Activated T-cell treated with anti-CD3 and anti-CD28 coated beads, Interleukin-2, amount 50 U/mL, for 72 hours (primary cell): ENCODE results near the gene HTR3B. TPM values are rescaled to one million over a fixed set of nuclear protein-coding genes. Genes with fewer than 3 reads are reported as not detected.
A peak's percentile ranks its signal among the peaks of the same experiment; 100 is the strongest.
"Not testable (repeated sequence)": the region's sequence is repeated elsewhere in the genome, so short reads cannot be mapped to it uniquely, and the experiment has no call there.

ENCODE experiments used
- ATAC-seq, 2 donors: fragments of 150-1000 bp; cut with Tn5 transposase; replicated peaks in 1 of 2; 2 replicates each; pipeline ENCODE4 v1.10.0; 2021; ENCODE audit warnings: moderate library complexity in 2 of 2, mild to moderate bottlenecking in 1 of 2
- DNase-seq, 2 donors: peaks; one replicate each; pipeline ENCODE4 v3.0.0; 2021 to 2022; ENCODE audit warnings: mixed read lengths in 1 of 2
- H3K27ac Mint-ChIP-seq: one replicate; pipeline ENCODE4 v1.8.0; 2022; ENCODE audit warnings: mild to moderate bottlenecking, moderate library complexity, mixed read lengths
- H3K27me3 Mint-ChIP-seq: one replicate; pipeline ENCODE4 v1.8.0; 2022; ENCODE audit warnings: low read depth, mixed read lengths
- H3K36me3 Mint-ChIP-seq, 2 donors: one replicate each; pipeline ENCODE4 v1.8.0; 2022; ENCODE audit warnings: mixed read lengths in 2 of 2, mild to moderate bottlenecking in 1 of 2; ENCODE audit not compliant: insufficient read depth in 2 of 2
- H3K4me1 Mint-ChIP-seq: one replicate; pipeline ENCODE4 v1.8.0; 2022; ENCODE audit warnings: low read depth, mixed read lengths
- H3K4me3 Mint-ChIP-seq, 2 donors: one replicate each; pipeline ENCODE4 v1.8.0; 2022; ENCODE audit warnings: mild to moderate bottlenecking in 2 of 2, mixed read lengths in 2 of 2, moderate library complexity in 2 of 2
- H3K9me3 Mint-ChIP-seq, 2 donors: one replicate each; pipeline ENCODE4 v1.8.0; 2022; ENCODE audit warnings: mixed read lengths in 2 of 2
- total RNA-seq, 2 donors: library from RNA; stranded (reverse); gene quantifications; one replicate each; pipeline ENCODE4 v1.2.3, GENCODE V29; 2022

Gene HTR3B
- total RNA-seq, 2 donors from 2014 or later = not detected

DNA sequence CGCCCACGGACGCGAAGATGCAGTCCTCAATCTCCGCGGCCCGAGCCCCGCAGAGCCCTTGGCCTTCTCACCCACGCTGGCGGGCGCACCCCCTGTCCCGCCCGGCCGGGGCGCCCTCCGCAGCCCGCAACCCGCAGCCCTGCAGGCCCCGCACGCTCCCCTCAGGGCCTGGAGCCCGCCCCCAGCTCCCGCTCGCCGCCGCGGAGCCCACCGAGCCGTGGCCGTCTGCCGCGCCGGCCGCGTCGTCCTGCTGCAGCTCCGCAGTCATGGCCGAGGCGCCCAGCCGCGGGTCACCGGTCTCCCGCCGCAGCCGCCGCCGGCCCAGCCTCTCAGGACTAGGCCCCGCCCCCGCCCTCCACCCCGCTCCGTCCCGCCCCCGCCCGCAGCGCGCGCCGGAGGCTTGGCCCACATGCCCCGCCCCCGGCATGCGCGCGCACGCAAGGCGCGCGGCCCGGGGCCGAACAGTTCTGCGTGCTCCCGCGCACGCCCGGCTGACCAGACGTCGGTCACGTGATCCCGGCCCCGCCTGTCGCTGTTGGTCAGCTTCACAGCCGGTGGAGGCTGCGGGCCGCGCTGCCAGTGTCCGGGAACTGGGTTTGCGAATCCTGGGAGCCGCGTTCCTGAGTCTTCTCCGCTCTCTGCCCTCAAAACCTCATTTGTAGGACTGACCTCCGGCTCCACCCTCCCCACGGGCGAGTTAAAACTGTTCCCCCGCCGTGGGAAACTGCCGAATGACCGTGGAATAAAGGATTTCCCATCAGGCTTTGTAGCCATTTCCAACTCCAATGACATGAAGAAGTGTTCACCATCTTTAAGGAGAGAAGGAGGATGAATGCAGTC lies 29.1 kb upstream of the HTR3B start, which contains the start of gene USP28:
TSS of gene USP28 (minus strand) at position 339 of the 840 bp plus-strand sequence. CDS start at position 268, 71 bp downstream.
- ATAC-seq = peak; percentile 87 to 90
- H3K36me3 Mint-ChIP-seq = peaks cover 1 to 10% of the 10 kb centered on the region in 2 donors
- H3K4me1 Mint-ChIP-seq = peaks cover 60% of the 10 kb centered on the region

GRCh38 chr11:113876074-113876797 lies 28.4 kb upstream of the HTR3B start:
- H3K36me3 Mint-ChIP-seq = peaks cover 1 to 10% of the 10 kb centered on the region in 2 donors
- H3K4me3 Mint-ChIP-seq = peak overlapping the region; percentile 95 to 97
- H3K4me1 Mint-ChIP-seq = peaks cover 54% of the 10 kb centered on the region
- no peaks in the 10 kb centered on the region for H3K27me3 Mint-ChIP-seq
- H3K27ac Mint-ChIP-seq = peak overlapping the region; percentile 97
- ATAC-seq (peak; percentile 1 to 12), DNase-seq (no peak)
- H3K9me3 Mint-ChIP-seq = peaks cover 0 to 1% of the 10 kb centered on the region in 2 donors

More for the DNA sequence above, 29.1 kb upstream of the HTR3B start, which contains the start of gene USP28:
- Mint-ChIP-seq H3K9me3 (peaks cover 0 to 1% of the 10 kb centered on the region in 2 donors), H3K27me3 (no peaks in the 10 kb centered on the region), H3K27ac (peak within 1 kb of the TSS; percentile 97), H3K4me3 (peak within 1 kb of the TSS; percentile 95 to 98)
- DNase-seq = peak; percentile 86 to 92

GRCh38 chr11:113876798-113877669 lies 27.6 kb upstream of the HTR3B start:
- ATAC-seq (no peak), DNase-seq (no peak)
- H3K4me3 Mint-ChIP-seq = peak overlapping the region; percentile 95 to 97
- H3K4me1 Mint-ChIP-seq = peaks cover 48% of the 10 kb centered on the region
- peaks cover 1 to 10% of the 10 kb centered on the region in 2 donors for H3K36me3 Mint-ChIP-seq
- peak overlapping the region; percentile 97 for H3K27ac Mint-ChIP-seq
- peaks cover 0 to 1% of the 10 kb centered on the region in 2 donors for H3K9me3 Mint-ChIP-seq
- no peaks in the 10 kb centered on the region for H3K27me3 Mint-ChIP-seq

- DNase-seq = no peak
- Mint-ChIP-seq H3K27me3 (no peaks in the 10 kb centered on the region), H3K27ac (peak overlapping the region; percentile 81), H3K36me3 (peaks cover 1 to 8% of the 10 kb centered on the region in 2 donors), H3K9me3 (peaks cover 0 to 1% of the 10 kb centered on the region in 2 donors), H3K4me1 (peaks cover 44% of the 10 kb centered on the region), H3K4me3 (no peak overlapping the region)
- no peak for ATAC-seq
Observed at GRCh38 chr11:113877670-113878055, 26.9 kb upstream of the HTR3B start.

DNA sequence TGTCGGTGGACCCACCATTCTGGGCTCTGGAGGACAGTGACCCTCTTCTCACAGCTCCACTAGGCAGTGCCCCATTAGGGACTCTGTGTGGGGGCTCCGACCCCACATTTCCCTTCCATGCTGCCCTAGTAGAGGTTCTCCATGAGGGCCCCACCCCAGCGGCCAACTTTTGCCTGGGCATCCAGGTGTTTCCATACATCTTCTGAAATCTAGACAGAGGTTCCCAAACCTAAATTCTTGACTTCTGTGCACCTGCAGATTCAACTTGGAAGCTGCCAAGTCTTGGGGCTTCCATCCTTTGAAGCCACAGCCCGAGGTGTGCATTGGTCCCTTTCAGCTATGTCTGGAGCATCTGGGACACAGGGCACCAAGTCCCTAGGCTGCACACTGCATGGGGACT lies 25.1 kb upstream of the HTR3B start:
- not testable (repeated sequence) for H3K27me3 Mint-ChIP-seq, DNase-seq, H3K4me3 Mint-ChIP-seq, H3K27ac Mint-ChIP-seq, H3K9me3 Mint-ChIP-seq, H3K36me3 Mint-ChIP-seq, ATAC-seq
- H3K4me1 Mint-ChIP-seq = peaks cover 27% of the 10 kb centered on the region

DNA sequence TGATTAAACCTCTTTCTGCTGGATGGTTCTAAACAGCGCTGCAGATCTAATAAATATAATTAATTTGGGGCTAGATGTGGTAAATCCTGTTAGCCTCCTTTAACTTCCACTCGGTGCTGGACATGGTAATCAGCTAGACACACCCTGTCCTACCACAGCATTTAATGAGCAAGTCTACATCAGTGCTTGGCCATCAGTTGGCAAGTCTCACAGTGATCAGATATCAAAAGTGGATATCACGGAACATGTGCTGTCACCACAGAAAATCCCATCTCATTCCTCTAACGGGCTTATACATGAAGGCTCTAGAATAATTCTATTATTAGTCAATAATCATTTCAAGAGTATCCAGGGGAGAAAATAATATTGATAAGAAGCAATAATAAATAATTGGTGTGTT lies 23.6 kb upstream of the HTR3B start:
- Mint-ChIP-seq H3K4me1 (peaks cover 19% of the 10 kb centered on the region), H3K36me3 (no peaks in the 10 kb centered on the region), H3K27me3 (no peaks in the 10 kb centered on the region), H3K27ac (no peak overlapping the region), H3K9me3 (peaks cover 0 to 1% of the 10 kb centered on the region in 2 donors), H3K4me3 (no peak overlapping the region)
- DNase-seq (no peak), ATAC-seq (no peak)

- Mint-ChIP-seq H3K36me3 (no peaks in the 10 kb centered on the region), H3K27ac (no peak overlapping the region), H3K4me1 (peaks cover 10% of the 10 kb centered on the region), H3K27me3 (no peaks in the 10 kb centered on the region), H3K9me3 (peaks cover 0 to 1% of the 10 kb centered on the region in 2 donors), H3K4me3 (no peak overlapping the region)
- no peak for DNase-seq
- ATAC-seq = no peak
Observed at GRCh38 chr11:113881856-113882255, 22.7 kb upstream of the HTR3B start.

DNA sequence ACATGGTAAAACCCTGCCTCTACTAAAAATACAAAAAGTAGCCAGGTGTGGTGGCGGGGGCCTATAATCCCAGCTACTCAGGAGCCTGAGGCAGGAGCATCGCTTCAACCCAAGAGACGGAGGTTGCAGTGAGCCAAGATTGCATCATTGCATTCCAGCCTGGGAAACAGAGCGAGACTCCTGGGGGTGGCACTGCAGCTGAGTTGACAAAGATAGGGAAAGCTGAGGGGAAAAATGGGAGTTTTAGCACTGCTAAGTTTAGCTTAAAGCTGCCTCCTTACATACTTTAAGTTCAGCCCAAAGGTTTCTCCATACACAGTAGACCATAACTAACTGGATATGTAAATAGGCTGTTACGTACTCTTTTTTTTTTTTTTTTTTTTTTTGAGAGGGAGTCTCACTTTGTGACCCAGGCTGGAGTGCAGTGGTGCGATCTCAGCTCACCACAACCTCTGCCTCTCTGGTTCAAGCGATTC lies 20.2 kb upstream of the HTR3B start:
- Mint-ChIP-seq H3K27ac (no peak overlapping the region), H3K36me3 (no peaks in the 10 kb centered on the region), H3K27me3 (no peaks in the 10 kb centered on the region), H3K4me3 (no peak overlapping the region), H3K9me3 (no peaks in the 10 kb centered on the region), H3K4me1 (no peaks in the 10 kb centered on the region)
- no peak for DNase-seq
- ATAC-seq = no peak

DNA sequence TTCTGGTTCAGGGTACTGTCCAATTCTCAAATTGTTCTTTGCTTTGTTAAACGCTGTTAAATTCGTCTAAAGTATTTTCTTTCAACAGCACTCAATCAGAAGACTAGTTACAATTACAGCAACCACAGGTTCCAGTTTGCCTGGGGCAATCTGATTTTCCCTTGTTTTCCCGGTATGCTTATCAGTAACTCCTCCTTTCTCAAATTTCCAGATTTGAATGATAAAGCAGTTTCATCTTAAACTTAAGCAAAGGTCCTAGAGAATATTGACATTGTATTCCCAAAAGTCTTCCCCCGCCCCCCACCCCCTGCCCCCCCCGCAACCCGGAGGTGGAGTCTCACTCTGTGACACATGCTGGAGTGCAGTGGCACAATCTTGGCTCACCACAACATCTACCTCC lies 18.7 kb upstream of the HTR3B start:
- no peaks in the 10 kb centered on the region for H3K27me3 Mint-ChIP-seq
- ATAC-seq = no peak
- no peaks in the 10 kb centered on the region for H3K4me1 Mint-ChIP-seq
- no peak for DNase-seq
- H3K4me3 Mint-ChIP-seq = no peak overlapping the region
- H3K36me3 Mint-ChIP-seq = no peaks in the 10 kb centered on the region
- no peak overlapping the region for H3K27ac Mint-ChIP-seq
- H3K9me3 Mint-ChIP-seq = no peaks in the 10 kb centered on the region

GRCh38 chr11:113888848-113889247 lies 15.7 kb upstream of the HTR3B start:
- Mint-ChIP-seq H3K4me1 (no peaks in the 10 kb centered on the region), H3K27me3 (no peaks in the 10 kb centered on the region), H3K4me3 (no peak overlapping the region), H3K36me3 (no peaks in the 10 kb centered on the region), H3K27ac (no peak overlapping the region), H3K9me3 (no peaks in the 10 kb centered on the region)
- ATAC-seq = no peak
- DNase-seq = no peak

DNA sequence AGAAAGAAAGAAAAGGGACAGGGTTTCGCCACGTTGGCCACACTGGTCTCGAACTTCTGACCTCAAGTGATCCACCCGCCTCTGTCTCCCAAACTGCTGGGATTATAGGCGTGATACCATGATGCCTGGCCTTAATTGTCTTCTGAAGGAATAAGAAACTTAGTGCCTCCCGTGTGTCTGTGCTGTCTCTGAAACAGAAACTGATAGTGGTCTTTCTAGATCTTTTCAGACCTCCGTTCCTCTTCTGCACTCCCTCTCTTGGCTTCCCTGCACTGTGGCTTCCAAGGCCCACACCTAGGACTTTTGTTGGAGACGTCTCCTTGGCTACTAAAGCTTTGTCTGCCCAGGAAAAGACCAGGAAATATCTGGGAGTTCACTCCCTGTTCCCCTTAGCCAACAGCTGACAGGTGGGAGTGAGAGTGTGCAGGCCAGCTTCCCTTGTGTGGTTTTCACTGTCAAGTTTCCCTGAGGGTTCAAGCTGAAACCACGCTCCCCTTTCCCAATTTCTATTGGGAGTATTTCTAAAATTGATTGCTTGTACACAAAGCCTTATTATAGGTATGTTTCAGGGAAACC lies 10.1 kb upstream of the HTR3B start:
- DNase-seq (no peak), ATAC-seq (no peak)
- H3K9me3 Mint-ChIP-seq = no peaks in the 10 kb centered on the region
- H3K4me3 Mint-ChIP-seq = peak overlapping the region in 1 of 2 donors; percentile 43
- H3K27me3 Mint-ChIP-seq = no peaks in the 10 kb centered on the region
- no peak overlapping the region for H3K27ac Mint-ChIP-seq
- H3K4me1 Mint-ChIP-seq = peaks cover 7% of the 10 kb centered on the region
- H3K36me3 Mint-ChIP-seq = no peaks in the 10 kb centered on the region

DNA sequence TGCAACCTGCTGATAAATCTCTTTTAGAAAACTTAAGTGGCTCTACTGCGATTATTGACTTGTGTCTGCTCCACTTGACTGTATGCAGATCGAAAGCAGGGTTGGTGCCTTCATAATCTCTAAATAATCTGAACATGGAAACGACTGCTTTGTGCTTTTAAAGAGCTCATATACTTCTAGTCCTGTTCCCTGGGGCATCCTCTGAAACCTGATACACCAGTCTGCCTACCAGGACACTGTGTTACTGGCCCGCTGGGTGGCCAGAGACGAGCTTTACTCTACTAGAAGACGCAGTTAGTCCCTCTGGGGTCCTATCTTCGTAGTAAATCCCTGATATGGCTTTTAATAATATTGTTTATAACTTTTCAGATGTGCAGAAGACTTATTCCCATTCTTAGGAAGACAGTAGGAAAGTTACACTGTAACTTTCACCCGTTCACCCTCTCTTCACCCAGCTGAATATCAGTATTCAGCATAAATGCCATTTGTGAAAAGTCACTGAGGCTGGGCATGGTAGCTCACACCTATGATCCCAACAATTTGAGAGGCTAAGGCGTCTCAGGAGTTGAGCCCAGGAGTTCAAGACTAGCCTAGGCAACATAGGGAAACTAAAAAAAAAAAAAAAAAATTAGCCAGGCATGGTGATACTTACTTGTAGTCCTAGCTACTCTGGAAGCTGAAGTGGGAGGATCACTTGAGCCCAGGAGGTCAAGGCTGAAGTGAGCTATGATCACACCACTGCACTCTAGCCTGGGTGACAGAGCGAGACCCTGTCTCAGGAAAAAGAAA lies 9.0 kb upstream of the HTR3B start:
- peak in 1 of 2 donors; percentile 11 for ATAC-seq
- no peak overlapping the region for H3K4me3 Mint-ChIP-seq

More for the DNA sequence above, 9.0 kb upstream of the HTR3B start:
- H3K27me3 Mint-ChIP-seq = no peaks in the 10 kb centered on the region
- peaks cover 7% of the 10 kb centered on the region for H3K4me1 Mint-ChIP-seq
- no peaks in the 10 kb centered on the region for H3K9me3 Mint-ChIP-seq
- no peak for DNase-seq
- no peaks in the 10 kb centered on the region for H3K36me3 Mint-ChIP-seq
- no peak overlapping the region for H3K27ac Mint-ChIP-seq
